Amniotic epithelial cell (primary cell): ENCODE data around the gene IRX3.
A peak's percentile ranks its signal among the peaks of the same experiment; 100 is the strongest.

Experiments
- DNase-seq: peaks from one replicate; pipeline ENCODE4 v3.0.0-alpha.2; 2010; ENCODE audit warnings: low read depth

The IRX3 gene

DNA sequence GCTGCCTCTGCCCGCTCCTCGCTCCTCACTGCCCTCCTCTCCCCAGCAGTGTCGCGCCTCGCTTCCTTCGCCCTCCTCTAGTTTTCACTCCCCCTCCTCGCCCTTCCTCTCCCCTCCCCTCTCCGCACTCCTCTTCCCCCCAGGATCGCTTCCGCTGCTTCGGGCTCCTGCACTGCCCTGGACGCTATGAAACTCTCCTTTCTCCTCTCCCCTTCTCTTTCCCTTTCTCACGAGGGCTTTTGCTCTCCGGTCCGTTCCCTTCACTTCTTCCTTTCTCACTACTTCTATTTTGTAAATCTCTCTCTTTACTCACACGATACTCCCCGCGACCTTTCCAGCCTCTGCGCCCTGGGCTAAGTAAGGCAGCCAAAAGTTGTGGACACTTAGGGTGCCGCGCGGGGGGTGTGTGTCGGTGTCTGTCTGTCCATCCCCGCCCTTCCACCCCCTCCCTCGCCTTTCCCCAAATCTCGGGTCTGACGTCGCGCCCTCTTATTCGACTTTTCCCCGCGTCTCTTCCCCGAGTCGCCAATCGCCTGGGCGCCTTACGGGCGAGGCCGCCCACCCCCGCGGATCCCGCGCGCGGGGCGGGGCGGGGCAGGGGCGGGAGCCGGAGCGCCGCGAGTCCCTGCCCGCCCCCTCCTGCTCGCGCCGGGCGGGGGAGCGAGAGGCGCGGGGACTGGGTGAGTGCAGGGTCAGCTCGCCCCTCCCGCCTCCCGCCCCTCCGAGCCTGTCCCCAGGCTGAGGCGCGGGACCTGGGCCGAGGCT lies at the start of gene IRX3:
TSS of gene IRX3 (minus strand) at position 422 of the 765 bp plus-strand sequence. CDS start 737 bp downstream, outside the sequence.
- DNase-seq: peak; percentile 58

DNA sequence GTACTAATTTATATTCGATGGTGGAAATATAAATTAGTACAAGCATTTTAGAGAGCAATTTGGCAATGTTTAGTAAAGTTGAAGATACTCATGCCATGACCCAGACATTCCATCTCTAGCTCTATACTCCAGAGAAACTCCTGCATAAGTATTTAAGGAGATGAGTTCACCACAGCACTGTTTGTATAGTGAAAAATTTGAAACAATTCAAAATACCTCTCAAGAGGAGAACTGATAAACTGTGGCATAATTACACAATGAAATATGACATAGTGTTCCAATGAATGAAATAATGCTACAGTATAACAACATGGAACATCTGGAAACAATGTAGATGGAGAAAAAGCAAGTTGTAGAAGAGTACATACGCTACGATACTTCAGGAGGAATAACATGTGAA lies 48.6 kb upstream of the IRX3 start:
- DNase-seq: no peak

DNA sequence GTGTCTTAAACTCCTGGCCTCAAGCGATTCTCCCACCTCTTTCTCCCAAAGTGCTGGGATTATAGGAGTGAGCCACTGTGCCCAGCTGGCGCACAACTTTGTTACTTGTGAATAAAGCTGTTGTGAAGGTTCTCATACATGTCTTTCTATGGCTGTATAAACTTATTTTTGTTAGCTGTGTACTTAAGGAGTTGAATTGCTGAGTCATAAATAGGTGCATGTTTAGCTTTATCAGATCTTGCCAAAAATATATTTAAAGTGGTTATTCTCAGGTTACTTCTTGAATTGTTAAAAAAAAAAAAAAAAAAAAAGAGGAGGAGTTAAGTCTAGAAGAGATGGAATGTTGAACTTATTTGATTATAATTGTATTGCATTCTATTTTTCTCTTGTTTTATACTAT lies 47.6 kb upstream of the IRX3 start:
- DNase-seq: no peak

DNA sequence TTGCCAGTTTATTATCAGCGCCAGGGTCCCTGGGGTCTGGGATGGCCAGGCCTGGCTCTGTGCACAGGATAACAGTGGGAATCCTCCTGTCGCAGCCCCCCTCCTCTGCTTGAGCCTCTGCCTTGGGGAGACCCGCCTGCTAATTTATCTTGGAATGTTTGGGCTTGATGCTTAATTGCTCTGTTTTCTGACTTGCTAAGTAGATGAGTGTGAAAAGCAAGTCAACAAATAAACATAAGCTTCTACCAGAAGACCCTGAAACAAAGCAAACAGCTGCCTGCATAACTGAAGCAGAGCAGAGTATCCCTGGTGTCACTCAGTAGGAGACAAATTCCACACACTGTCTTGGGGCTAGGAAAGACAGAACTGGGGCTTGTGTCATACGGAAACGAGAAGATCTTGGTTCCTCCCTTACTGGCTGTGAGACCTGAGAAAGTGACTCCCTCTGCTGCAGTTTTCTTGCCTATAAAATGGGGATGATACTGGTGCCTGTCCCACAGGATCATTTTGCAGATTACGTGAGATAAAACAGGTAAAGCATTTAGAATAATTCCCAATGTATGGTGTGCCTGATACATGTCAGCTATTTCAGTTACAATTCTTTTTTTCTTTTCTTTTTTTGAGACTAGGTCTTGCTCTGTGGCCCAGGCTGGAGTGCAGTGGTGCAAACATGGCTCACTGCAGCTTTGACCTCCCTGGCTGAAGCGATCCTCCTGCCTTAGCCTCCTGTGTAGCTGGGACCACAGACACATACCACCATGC lies 44.8 kb upstream of the IRX3 start:
- DNase-seq: no peak

DNA sequence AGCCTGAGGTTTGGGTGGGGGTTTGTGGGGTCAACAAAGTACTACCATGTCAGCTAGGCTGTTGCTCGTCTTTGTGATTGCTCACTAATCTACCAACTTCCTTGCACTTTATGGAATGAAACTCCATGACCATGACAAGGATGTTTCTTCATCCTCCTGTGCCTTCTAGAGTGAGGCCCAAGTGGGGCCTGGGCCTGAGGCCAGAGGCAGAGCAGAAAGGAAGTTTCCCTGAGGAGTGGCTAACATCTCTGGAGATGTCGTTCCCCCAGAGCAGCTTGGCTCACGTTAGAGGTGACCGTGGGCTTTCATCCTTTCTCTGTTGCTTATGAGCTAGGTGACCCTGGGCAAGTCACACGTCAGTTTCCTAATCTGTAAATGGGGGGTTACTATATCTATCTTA lies 41.0 kb upstream of the IRX3 start:
- no peak for DNase-seq

DNA sequence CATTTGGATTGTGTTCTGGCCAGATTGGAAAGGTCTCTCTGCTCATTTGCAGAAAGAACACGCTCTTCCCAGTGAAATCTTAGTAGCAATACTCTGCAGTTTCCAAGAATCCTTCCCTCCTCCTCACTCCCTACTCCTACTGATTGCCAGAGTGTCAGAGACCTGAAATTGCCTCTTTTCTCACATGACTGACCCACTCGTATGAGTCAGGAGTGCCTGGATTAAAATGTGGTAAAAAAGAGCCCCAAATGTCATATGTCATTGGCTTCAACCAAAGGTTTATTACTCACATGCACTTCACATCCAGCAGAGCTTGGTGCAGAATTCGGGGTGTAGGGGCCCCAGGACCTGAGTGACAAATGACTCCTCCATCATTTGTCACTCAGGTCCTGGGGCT lies 39.7 kb upstream of the IRX3 start:
- DNase-seq: peak; percentile 57

DNA sequence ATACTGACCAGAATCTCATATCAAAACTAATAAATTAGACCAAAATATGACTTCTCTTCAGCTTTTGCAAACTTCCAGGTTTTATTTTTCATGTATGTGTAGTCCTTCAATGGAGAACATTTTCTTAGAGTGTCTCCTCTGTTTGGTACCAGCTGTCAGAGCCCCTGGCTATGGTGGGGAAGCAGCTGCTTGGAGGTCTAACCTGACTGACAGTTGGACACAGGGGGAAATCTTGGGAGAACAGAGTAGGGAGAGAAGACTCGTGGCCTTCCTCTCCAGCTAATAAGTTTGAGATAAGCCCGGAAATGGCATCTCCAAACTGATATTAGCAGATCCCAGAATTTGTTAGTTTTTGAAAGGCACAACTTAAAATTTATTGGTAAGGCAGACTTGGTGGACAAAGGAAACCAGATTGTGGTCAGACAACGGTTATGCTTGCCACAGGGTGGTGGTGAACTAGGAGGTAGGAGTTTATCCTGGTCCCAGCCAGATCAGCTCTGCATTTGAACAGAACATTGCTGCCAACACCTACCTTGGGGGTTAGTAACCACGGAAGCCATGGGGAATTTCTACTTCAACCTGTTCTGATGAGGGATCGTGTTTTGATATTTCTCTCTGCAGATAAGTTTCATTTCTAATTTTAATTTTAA lies 39.2 kb upstream of the IRX3 start:
- no peak for DNase-seq

DNA sequence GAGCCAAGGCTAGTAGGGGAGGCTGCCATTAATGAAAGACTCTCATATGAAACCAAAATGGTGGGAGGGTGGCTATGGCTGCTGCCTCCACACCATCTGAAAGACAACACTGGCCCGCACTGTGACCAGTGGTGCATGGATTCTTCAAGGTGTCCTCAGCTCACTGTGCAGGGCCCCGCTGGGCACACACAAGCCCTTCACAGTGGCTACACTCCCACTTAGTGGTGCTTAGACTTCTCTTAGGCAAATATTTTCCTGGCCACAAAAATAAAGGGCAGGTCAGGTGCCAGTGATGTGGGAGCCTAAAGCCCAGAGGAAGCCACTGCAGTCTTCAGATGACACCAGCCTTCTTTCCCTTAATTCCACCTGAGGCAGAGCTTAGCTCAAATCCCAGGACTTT lies 38.1 kb upstream of the IRX3 start:
- no peak for DNase-seq

DNA sequence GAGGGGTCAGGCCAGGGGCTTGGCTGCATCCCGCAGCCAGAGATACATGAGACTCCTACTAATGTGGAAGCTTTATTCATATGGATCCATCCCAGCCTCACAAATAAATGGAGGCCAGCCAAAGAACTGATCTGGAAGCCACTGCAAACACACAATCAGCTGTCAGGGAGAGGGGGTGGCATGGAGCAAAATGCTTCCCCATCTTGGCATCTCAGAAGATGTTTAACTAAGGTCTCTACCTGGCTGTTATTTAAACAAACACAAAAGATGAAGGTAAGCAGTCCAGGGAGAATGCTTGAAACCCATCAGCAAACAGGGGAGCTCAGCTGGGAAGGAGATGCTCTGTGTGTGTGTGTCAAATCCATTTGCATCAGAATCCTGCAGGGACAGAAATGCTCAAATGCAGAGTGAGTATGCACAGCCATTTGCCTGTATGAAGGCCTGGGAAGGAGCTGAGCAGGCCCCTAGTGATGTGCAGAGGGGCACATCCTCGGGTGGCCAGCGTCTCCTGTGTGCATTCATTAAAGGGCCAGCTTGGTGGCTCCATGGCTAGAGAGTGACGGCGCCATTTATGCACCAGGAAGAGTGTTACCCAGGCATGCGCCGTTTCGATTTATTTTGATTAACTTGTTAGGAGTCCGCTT lies 34.2 kb upstream of the IRX3 start:
- DNase-seq: no peak

DNA sequence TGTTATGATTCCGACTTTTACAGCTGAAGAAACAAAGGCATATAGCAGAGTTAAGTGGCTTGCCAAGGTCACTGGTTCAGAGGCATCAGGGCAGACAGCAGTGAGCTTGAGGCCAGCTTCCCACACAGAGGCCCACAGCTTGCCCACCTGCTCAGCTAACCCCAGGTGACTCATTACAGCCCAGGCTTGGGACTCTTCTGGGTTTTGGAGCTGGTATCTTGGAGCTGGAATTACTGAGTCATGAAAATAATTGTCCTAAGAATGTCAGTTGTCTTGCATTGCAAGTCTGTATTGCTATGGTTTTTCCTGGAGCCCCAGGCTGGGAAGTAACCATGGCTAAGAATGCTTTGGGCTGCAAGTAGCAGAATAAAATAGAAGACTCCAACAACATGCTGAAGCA lies 32.4 kb upstream of the IRX3 start:
- DNase-seq: no peak

DNA sequence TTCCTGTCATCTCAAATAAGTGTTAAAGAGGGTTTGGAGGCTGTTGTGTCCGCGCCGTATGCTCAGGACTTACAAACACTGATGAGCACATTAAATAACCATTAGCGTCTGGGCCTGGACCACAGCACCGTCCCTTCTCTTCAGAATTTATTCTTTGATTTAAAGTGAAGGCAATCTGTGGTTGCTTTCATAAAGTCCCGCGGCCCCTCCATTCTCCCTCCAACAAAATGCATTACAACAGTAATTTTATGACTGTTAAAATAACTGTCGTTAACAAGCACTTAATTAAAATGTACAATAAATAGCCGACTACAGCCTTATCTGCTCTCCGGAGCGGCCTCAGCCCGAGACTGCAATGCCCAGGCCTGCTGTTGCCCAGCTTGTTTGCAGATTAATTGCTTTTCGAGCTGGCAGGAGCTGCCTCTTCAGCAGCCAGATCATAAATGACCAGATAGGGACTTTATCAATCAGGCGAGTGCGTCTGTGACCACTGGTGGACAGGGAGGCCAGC lies 30.6 kb upstream of the IRX3 start:
- DNase-seq: no peak

DNA sequence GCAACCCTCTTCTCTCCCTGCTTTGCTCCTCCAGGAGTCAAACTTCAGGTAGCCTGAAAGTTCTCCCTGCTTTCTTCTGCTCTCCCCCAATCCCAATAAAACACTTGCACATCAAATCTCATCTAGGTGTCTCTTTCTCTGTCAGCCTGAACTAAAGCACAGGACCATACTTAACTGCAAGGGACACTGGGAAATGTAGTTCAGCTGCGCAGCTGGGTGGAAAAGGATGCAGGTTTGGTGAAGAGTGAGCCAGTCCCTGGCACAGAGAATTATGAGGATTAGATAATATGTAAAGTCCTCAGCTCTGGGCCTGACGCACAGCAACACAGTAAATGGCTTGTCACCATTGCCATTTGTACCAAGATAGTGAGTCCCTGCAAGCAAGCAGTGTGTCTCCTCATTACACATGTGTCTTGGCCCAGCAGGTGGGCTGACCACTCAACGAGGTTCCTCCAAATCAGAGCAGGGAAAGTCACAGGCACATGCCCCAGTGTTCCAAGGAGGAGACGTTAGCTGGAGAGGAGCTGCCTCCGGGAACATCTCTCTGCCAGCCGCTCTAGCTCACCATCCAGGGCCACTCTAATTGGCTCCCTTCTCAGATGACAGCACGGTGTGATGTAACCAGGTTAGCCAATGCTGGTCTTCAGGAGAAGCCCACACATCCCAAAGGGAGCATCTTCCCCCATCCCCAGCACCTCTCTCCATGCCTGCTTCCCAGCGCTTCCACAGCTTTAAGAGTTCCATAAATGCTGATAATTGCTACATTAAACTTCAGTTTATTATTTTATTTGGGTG lies 29.7 kb upstream of the IRX3 start:
- no peak for DNase-seq

DNA sequence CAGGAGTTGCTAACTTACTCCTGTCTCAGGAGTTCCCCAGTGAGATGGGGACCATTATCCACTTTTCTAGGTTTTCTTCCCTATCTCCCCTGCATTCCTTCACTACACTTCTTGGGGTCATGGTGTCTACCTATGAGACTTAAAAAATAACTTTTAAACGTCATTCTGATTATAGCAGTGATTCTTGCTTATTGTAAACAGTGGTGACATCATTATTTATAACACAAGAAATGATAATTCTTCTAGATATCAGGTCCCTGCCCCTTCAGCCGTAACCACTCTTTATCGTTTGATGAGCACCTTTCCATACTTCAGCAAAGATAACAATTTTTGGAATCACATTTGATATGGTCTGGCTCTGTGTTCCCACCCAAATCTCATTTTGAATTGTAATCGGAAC lies 27.2 kb upstream of the IRX3 start:
- no peak for DNase-seq

DNA sequence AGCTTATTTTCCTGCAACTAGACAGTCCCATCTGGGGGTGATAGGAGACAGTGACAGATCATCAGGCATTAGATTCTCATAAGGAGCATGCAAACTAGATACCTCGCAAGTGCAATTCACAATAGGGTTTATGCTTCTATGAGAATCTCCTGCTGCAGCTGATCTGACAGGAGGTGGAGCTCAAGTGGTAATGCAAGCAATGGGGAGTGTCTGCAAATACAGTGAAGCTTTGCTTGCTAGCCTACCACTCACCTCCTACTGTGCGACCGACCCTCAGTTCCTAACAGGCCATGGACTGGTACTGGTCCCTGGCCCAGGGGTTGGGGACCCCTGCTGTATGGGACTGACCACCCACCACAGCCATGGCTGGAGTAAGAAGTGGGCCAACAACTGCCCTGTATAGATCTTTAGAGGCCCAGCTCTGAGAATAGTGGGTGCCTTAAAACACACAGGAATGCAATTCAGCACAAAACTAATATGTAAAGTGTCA lies 26.0 kb upstream of the IRX3 start:
- no peak for DNase-seq

DNA sequence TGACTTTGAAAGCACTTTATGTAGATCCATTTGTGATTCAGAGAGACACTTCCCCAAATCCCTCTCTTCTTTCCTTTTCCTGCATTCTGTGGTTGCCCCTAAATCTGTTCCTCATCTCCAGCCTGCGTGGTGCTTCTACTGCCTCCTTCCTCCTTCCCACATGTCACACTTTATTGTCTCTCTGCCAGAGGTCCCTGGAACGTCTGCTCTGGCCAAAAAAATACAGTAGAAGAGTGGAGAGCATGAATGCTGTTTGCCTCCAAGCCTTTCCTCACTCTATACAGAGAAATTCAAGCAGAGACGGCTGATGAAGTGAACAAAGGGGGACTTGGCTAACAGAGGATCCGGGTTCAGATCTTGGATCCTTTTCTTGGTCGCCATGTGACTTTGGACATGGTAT lies 22.8 kb upstream of the IRX3 start:
- DNase-seq: no peak

DNA sequence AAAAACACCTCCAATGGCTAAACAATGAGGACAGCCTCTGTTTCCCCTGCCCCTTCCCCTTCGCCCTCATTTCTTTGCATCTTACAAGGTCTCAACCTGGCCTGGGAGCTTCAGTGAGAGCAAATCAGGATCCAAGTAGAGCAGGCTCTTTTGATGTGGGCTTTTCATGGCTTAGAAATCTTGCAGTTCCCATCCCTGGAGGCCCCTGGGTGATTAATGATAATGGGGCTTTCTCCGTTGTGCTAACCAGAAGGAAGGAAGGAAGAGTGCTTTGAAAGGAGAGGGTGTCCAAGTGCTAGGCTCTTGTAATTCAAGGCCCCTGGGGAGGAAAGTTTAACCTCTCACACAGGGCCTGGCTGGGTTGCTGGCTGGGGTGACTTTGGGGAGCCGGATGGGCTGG lies 18.5 kb upstream of the IRX3 start:
- DNase-seq: no peak

DNA sequence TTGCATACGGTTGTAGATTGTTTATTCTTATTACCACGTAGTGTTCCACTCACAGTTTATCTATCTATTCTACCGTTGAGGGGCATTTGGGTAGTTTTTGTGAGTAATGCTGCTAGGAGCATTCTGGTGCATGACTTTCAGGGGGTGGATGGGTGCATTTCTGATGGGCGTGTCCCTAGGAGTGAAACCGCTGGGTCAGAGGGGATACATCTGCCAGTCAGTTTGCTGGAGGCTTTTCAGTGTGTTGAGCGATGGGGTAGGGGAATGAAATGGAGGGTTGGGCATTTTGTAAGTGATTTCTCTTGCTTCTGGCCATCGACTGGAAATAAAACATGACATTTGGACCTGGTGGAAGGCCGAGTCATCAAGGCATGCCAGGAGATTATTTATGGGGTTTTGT lies 17.0 kb upstream of the IRX3 start:
- DNase-seq: no peak

DNA sequence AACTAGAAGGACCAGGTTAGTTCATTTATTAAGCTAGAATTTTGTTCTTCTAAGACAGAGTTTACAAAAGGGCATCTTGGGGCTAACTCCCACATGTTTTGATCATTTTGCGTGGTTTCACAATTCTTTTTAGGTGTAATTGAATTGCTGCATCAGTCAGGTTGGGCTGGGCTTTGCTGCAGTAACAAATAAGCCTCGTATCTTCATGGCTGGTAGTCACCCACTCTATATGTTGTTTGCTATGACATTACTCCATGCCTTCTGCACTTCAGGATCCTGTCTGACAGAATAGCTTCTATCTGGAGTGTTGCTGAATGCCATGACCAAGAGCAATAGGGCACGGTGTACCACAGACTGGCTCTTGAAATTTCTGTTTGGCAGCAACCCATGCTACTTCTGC lies 10.6 kb upstream of the IRX3 start:
- DNase-seq: no peak

DNA sequence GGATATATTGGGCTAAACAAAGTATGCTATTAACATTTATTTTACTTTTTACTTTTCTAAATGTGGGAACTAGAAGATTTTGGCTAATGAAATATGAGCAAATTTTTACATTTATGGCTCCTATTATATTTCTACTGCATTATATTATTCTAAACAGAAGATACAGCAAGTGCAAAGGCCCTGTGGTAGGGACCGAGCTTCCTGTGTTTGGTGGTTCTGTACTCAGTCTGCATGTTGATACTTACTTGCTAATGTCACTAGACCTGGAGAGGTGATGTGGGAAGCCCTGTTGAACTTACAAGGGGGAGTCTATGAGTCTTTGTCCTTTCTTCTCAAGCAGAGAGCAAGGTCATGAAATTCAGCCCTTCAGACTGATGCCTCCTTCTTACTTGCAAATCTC lies 10.0 kb upstream of the IRX3 start:
- DNase-seq: no peak

DNA sequence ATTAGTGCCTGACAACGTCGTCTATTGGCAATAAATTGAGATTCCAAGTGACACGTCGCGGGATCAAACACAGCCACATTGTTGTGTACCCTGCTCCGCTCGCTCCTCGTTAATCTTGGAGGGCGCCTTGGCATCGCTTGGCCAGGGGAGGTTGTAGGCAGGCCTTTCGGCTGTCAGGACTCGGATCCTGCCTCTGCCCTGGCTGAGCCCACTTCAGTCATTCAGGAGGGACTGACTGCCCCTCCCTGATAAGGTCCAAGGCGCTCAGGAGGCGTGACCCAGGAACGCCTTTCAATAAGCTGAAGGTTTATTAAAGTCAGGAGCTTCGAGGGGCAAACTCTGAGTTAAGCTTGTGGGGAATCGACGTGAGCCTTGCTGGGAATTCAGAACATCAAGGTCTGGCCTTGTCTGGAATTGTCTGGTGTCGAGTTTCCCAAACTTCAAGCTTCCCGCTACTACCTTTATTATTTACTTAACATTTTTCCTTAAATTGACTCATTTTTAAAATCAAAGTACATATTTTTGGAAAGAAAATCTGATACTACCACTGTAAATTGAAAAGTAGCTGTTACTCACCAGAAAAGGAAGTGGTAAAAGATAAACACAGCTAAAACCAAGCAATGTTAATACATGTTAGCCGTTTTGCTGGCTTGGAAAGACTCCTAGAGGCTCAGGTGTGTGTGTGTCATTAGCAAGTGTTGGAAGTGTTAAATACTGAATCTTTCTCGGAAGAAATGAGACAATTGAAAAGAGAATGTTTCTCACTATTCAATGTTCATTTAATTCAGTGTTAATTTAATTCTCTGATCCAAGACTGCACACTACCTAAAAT lies 5.3 kb upstream of the IRX3 start:
- no peak for DNase-seq
